Tibial nerve (tissue), 3 donors: ENCODE data around the gene ACE2.

ENCODE experiments used
- POLR2A ChIP-seq, 2 donors: fragments of 450-650 bp; IDR thresholded peaks; one replicate each; pipeline ENCODE4 v1.6.1; 2017; ENCODE audit warnings: antibody characterized with exemption in 2 of 2, mild to moderate bottlenecking in 2 of 2, moderate library complexity in 2 of 2
- TF ChIP-seq, protein P1 (sequence below), 5 experiments: fragments of 200-600 bp in 3 of 5; fragments of 450-650 bp in 2 of 5; sonication (generic) in 3 of 5; IDR thresholded peaks; one replicate each; pipeline ENCODE4 v1.5.1; 2016 to 2019; ENCODE audit warnings: antibody characterized with exemption in 5 of 5, mild to moderate bottlenecking in 3 of 5, moderate library complexity in 2 of 5

DNA sequence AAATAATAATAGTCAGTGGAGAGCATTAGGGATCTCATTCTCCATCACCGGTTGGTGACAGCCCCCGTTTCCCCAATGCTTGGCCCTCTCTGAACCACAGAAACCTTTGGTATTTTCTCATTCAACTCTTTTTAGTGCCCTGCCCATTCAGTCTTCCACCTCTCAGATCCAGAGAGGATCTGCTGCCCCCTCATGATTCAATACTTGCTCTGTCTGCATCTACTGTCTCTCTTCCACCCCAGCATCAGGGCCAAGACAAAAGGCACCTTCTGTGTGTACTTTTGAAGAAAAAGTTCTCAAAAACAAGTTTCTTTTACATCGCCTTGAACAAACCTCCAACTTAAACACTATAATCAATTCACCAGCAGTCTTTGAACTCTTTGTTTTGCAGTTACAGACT is 44.5 kb upstream of the ACE2 start:
- TF ChIP-seq POLR2A (IDR thresholded peaks at IDR 0.05) = no peak
- TF ChIP-seq, protein P1, sequence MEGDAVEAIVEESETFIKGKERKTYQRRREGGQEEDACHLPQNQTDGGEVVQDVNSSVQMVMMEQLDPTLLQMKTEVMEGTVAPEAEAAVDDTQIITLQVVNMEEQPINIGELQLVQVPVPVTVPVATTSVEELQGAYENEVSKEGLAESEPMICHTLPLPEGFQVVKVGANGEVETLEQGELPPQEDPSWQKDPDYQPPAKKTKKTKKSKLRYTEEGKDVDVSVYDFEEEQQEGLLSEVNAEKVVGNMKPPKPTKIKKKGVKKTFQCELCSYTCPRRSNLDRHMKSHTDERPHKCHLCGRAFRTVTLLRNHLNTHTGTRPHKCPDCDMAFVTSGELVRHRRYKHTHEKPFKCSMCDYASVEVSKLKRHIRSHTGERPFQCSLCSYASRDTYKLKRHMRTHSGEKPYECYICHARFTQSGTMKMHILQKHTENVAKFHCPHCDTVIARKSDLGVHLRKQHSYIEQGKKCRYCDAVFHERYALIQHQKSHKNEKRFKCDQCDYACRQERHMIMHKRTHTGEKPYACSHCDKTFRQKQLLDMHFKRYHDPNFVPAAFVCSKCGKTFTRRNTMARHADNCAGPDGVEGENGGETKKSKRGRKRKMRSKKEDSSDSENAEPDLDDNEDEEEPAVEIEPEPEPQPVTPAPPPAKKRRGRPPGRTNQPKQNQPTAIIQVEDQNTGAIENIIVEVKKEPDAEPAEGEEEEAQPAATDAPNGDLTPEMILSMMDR (IDR thresholded peaks at IDR 0.05) = no peak
